HG03175 (cell line): Measurements from ENCODE around the gene ZFAND2A.
"Not testable (repeated sequence)": the region's sequence is repeated elsewhere in the genome, so short reads cannot be mapped to it uniquely, and the experiment has no call there.

ENCODE experiments used
- ATAC-seq: cut with Tn5 transposase; IDR thresholded peaks from one replicate; pipeline ENCODE4 v1.9.1; 2021; ENCODE audit warnings: mild to moderate bottlenecking, moderate library complexity; ENCODE audit not compliant: unreplicated experiment

The ZFAND2A gene

GRCh38 chr7:1127001-1127400 lies 33.0 kb downstream of the ZFAND2A start:
- no peak for ATAC-seq

- no peak for ATAC-seq
Observed at GRCh38 chr7:1125603-1125969, 34.4 kb downstream of the ZFAND2A start.

- ATAC-seq: no peak
Observed at GRCh38 chr7:1124816-1125602, 35.0 kb downstream of the ZFAND2A start.

- ATAC-seq: no peak
Observed at GRCh38 chr7:1124164-1124563, 35.8 kb downstream of the ZFAND2A start.

GRCh38 chr7:1123715-1124114 lies 36.3 kb downstream of the ZFAND2A start:
- no peak for ATAC-seq

- no peak for ATAC-seq
Observed at GRCh38 chr7:1122832-1123501, 37.0 kb downstream of the ZFAND2A start.

GRCh38 chr7:1121886-1122831 lies 37.8 kb downstream of the ZFAND2A start:
- ATAC-seq: no peak

- no peak for ATAC-seq
Observed at GRCh38 chr7:1121476-1121875, 38.5 kb downstream of the ZFAND2A start.

- ATAC-seq: no peak
Observed at GRCh38 chr7:1120791-1121190, 39.2 kb downstream of the ZFAND2A start.

- no peak for ATAC-seq
Observed at GRCh38 chr7:1119201-1119600, 40.8 kb downstream of the ZFAND2A start.

GRCh38 chr7:1117321-1117928 lies 42.6 kb downstream of the ZFAND2A start:
- no peak for ATAC-seq

- not testable (repeated sequence) for ATAC-seq
Observed at GRCh38 chr7:1116383-1117008, 43.5 kb downstream of the ZFAND2A start.

- not testable (repeated sequence) for ATAC-seq
Observed at GRCh38 chr7:1115171-1116045, 44.6 kb downstream of the ZFAND2A start.

GRCh38 chr7:1114505-1114904 lies 45.5 kb downstream of the ZFAND2A start:
- ATAC-seq: no peak

- no peak for ATAC-seq
Observed at GRCh38 chr7:1114088-1114487, 45.9 kb downstream of the ZFAND2A start.

- ATAC-seq: no peak
Observed at GRCh38 chr7:1113548-1113885, 46.5 kb downstream of the ZFAND2A start.

GRCh38 chr7:1112625-1113547 lies 47.1 kb downstream of the ZFAND2A start:
- no peak for ATAC-seq

- ATAC-seq: no peak
Observed at GRCh38 chr7:1112109-1112508, 47.9 kb downstream of the ZFAND2A start.

GRCh38 chr7:1111156-1111555 lies 48.8 kb downstream of the ZFAND2A start:
- no peak for ATAC-seq
